K562 (cell line): Measurements from ENCODE around the gene LDLR. TPM values are rescaled to one million over a fixed set of nuclear protein-coding genes. Genes with fewer than 3 reads are reported as not detected.

Experiments used
- HMGN3 ChIP-seq: IDR thresholded peaks from 2 replicates; pipeline ENCODE4 v1.6.1; 2011; ENCODE audit warnings: borderline replicate concordance, low read depth, mild to moderate bottlenecking, mixed read lengths, low read length; ENCODE audit not compliant: insufficient read length; ENCODE audit errors: extremely low read depth
- ILK ChIP-seq: fragments of 450-650 bp; IDR thresholded peaks from 2 replicates; pipeline ENCODE4 v1.6.1; 2016; ENCODE audit warnings: missing genetic modification characterization, low read depth, mild to moderate bottlenecking, missing compliant biosample characterization, moderate library complexity, borderline replicate concordance
- ZNF3 ChIP-seq: fragments of 250-450 bp; sonication (Bioruptor Pico); IDR thresholded peaks from 2 replicates; pipeline ENCODE4 v1.5.0; 2021; ENCODE audit warnings: mild to moderate bottlenecking, moderate library complexity
- ZNF785 ChIP-seq: fragments of 250-450 bp; sonication (Bioruptor Pico); IDR thresholded peaks from 2 replicates; pipeline ENCODE4 v1.4.0; 2020; ENCODE audit warnings: mild to moderate bottlenecking
- polyA plus RNA-seq, 8 experiments: library from polyadenylated mRNA; depleted of rRNA in 4 of 8; stranded (reverse) in 5 of 8; unstranded in 3 of 8; fragments of >200 nt; fragmentation: Nextera tagmentation in 2 of 8; fragmentation: Illumina TruSeq in 1 of 8; extraction: Ambion mirVana in 2 of 8; extraction: Trizol in 1 of 8; gene quantifications; 2 replicates each; pipeline versions ENCODE4 v1.2.1 to v1.2.3, GENCODE V29; 2011 to 2014; ENCODE audit warnings: inconsistent platforms in 1 of 8, missing spikeins in 1 of 8
- total RNA-seq, 7 experiments: library from RNA; depleted of rRNA in 6 of 7; stranded (reverse); fragments of >200 nt in 6 of 7; fragmentation: Illumina TruSeq in 2 of 7; extraction: Trizol in 2 of 7; gene quantifications; 2 replicates each; pipeline versions ENCODE4 v1.2.1 to v1.2.3, GENCODE V29; 2011 to 2021; ENCODE audit warnings: low replicate concordance in 1 of 7
- TF ChIP-seq, protein P1 (sequence below): IDR thresholded peaks from 2 replicates; pipeline ENCODE4 v1.6.1; 2011; ENCODE audit warnings: borderline replicate concordance, low read depth, mild to moderate bottlenecking, moderate library complexity, low read length; ENCODE audit not compliant: insufficient read depth, poor library complexity, severe bottlenecking
- TF ChIP-seq, protein P2 (sequence below): fragments of 450-650 bp; conservative IDR thresholded peaks from 2 replicates; pipeline ENCODE4 v1.6.1; 2016; ENCODE audit warnings: missing genetic modification characterization, low read depth, mild to moderate bottlenecking, control low read depth, missing compliant biosample characterization
- TF ChIP-seq, protein P3 (sequence below): fragments of 450-650 bp; formaldehyde crosslinking; conservative IDR thresholded peaks from 2 replicates; pipeline ENCODE4 v1.4.0; 2022; ENCODE audit warnings: mild to moderate bottlenecking, missing genetic modification characterization
- TF ChIP-seq, protein P4 (sequence below), 3 experiments: IDR thresholded peaks in 2 of 3; conservative IDR thresholded peaks in 1 of 3; 2 replicates each; pipeline ENCODE4 v1.5.1; 2011 to 2012; ENCODE audit warnings: low read length in 3 of 3, mild to moderate bottlenecking in 3 of 3, control low read depth in 2 of 3, improper control_type of control experiment in 1 of 3, inconsistent platforms in 1 of 3, low read depth in 1 of 3, mixed read lengths in 1 of 3, moderate library complexity in 1 of 3; ENCODE audit not compliant: insufficient read depth in 2 of 3

LDLR gene
- total and polyA plus RNA-seq, 9 of the 15 experiments (the other 6 are each of a cell fraction or from before 2014, with no cell fraction given) = 19.9 to 114 (median 56.3) TPM

DNA sequence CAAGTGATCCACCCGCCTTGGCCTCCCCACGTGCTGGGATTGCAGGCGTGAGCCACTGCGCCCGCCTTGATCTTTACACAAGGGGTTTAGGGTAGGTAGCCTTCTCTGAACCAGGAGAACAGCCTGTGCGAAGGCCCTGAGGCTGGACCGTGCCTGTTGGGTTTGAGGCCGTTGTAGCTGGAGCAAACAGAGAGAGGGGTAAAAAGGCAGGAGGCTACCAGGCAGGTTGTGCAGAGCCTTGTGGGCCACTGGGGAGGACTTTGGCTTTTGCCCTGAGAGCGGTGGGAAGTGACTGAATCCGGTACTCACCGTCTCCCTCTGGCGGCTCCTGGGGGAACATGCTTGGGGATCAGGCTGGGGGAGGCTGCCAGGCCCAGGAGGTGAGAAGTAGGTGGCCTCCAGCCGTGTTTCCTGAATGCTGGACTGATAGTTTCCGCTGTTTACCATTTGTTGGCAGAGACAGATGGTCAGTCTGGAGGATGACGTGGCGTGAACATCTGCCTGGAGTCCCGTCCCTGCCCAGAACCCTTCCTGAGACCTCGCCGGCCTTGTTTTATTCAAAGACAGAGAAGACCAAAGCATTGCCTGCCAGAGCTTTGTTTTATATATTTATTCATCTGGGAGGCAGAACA, 41.7 kb downstream of the LDLR start (continued):
- TF ChIP-seq, protein P1, sequence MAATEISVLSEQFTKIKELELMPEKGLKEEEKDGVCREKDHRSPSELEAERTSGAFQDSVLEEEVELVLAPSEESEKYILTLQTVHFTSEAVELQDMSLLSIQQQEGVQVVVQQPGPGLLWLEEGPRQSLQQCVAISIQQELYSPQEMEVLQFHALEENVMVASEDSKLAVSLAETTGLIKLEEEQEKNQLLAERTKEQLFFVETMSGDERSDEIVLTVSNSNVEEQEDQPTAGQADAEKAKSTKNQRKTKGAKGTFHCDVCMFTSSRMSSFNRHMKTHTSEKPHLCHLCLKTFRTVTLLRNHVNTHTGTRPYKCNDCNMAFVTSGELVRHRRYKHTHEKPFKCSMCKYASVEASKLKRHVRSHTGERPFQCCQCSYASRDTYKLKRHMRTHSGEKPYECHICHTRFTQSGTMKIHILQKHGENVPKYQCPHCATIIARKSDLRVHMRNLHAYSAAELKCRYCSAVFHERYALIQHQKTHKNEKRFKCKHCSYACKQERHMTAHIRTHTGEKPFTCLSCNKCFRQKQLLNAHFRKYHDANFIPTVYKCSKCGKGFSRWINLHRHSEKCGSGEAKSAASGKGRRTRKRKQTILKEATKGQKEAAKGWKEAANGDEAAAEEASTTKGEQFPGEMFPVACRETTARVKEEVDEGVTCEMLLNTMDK = no peak
- TF ChIP-seq, protein P2, sequence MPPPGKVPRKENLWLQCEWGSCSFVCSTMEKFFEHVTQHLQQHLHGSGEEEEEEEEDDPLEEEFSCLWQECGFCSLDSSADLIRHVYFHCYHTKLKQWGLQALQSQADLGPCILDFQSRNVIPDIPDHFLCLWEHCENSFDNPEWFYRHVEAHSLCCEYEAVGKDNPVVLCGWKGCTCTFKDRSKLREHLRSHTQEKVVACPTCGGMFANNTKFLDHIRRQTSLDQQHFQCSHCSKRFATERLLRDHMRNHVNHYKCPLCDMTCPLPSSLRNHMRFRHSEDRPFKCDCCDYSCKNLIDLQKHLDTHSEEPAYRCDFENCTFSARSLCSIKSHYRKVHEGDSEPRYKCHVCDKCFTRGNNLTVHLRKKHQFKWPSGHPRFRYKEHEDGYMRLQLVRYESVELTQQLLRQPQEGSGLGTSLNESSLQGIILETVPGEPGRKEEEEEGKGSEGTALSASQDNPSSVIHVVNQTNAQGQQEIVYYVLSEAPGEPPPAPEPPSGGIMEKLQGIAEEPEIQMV (tag) = no peak
- no peak for TF ChIP-seq ZNF3 (CRISPR knock-in tag)
- TF ChIP-seq ZNF785 = no peak
- TF ChIP-seq, protein P3, sequence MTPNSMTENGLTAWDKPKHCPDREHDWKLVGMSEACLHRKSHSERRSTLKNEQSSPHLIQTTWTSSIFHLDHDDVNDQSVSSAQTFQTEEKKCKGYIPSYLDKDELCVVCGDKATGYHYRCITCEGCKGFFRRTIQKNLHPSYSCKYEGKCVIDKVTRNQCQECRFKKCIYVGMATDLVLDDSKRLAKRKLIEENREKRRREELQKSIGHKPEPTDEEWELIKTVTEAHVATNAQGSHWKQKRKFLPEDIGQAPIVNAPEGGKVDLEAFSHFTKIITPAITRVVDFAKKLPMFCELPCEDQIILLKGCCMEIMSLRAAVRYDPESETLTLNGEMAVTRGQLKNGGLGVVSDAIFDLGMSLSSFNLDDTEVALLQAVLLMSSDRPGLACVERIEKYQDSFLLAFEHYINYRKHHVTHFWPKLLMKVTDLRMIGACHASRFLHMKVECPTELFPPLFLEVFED (CRISPR knock-in tag) = no peak
- TF ChIP-seq ILK (tag) = no peak
- TF ChIP-seq HMGN3 = no peak
- TF ChIP-seq, protein P4, sequence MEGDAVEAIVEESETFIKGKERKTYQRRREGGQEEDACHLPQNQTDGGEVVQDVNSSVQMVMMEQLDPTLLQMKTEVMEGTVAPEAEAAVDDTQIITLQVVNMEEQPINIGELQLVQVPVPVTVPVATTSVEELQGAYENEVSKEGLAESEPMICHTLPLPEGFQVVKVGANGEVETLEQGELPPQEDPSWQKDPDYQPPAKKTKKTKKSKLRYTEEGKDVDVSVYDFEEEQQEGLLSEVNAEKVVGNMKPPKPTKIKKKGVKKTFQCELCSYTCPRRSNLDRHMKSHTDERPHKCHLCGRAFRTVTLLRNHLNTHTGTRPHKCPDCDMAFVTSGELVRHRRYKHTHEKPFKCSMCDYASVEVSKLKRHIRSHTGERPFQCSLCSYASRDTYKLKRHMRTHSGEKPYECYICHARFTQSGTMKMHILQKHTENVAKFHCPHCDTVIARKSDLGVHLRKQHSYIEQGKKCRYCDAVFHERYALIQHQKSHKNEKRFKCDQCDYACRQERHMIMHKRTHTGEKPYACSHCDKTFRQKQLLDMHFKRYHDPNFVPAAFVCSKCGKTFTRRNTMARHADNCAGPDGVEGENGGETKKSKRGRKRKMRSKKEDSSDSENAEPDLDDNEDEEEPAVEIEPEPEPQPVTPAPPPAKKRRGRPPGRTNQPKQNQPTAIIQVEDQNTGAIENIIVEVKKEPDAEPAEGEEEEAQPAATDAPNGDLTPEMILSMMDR (IDR thresholded peaks at IDR 0.05 in 2 of 3, conservative IDR thresholded peaks at IDR 0.05 in 1 of 3; ENCODE audit: insufficient read depth in 2 of 3, low read depth in 1 of 3, low read length in 3 of 3) = peak; percentile 72 to 86 (median 82)
